Measurements from ENCODE around the gene CNTLN.

Gene CNTLN

DNA sequence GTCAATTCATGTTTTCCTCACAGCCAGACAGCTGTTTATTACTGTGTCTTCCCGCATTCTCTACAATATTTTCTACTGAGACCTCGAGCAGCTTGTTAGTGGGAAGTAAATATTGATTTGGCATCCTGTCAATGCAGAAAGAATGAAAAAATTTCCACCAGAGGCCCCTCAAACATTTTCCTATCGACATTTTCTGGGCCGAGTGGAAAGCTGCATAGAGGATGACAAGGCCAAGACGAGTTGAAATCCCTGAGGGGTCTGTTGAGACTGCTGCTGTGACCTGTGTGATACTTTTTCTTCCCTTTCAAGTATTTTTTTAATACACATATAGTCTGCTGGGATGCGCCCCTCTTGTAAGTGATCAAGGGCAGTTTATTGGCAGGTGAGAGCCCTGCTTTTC is 352.6 kb downstream of the CNTLN start:
- Histone ChIP-seq H3K4me3 (no peak overlapping the region), H3K9me3 (no peaks in the 10 kb centered on the region), H3K27ac (no peak overlapping the region), H3K27me3 (no peaks in the 10 kb centered on the region), H3K36me3 (peaks cover 0 to 9% (median 9%) of the 10 kb centered on the region in 3 donors), H3K4me1 (no peaks in the 10 kb centered on the region)
- intact Hi-C loops (cut with DNase I; ENCODE audit: low total_unique reads): no loop called here
- DNase-seq: no peak
- TF ChIP-seq, protein P1, sequence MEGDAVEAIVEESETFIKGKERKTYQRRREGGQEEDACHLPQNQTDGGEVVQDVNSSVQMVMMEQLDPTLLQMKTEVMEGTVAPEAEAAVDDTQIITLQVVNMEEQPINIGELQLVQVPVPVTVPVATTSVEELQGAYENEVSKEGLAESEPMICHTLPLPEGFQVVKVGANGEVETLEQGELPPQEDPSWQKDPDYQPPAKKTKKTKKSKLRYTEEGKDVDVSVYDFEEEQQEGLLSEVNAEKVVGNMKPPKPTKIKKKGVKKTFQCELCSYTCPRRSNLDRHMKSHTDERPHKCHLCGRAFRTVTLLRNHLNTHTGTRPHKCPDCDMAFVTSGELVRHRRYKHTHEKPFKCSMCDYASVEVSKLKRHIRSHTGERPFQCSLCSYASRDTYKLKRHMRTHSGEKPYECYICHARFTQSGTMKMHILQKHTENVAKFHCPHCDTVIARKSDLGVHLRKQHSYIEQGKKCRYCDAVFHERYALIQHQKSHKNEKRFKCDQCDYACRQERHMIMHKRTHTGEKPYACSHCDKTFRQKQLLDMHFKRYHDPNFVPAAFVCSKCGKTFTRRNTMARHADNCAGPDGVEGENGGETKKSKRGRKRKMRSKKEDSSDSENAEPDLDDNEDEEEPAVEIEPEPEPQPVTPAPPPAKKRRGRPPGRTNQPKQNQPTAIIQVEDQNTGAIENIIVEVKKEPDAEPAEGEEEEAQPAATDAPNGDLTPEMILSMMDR (IDR thresholded peaks at IDR 0.05): no peak

DNA sequence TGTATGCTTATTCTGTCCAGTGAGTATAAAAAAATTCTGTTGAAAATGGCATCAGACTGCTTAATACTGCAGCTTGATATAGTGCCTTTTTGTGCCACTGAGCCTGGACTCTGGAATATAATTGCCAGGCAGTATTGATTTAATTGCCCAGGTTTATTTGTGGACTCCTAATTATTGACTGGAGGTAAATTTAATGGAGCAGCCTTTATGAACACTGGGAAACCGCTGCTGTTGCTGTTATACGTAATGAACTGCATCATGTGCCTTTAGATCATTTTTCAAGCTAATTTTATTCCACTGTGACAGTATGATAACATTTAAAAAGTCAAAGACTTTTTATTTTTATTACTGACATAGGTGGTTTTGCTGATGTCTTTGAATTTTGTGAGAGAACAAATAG is 353.8 kb downstream of the CNTLN start:
- Histone ChIP-seq H3K36me3 (peaks cover 0 to 9% (median 9%) of the 10 kb centered on the region in 3 donors), H3K4me1 (no peaks in the 10 kb centered on the region), H3K9me3 (no peaks in the 10 kb centered on the region), H3K4me3 (no peak overlapping the region), H3K27ac (no peak overlapping the region), H3K27me3 (no peaks in the 10 kb centered on the region)
- no peak for DNase-seq
- TF ChIP-seq, protein P1 (IDR thresholded peaks at IDR 0.05): no peak
- intact Hi-C loops (cut with DNase I; ENCODE audit: low total_unique reads): no loop called here

DNA sequence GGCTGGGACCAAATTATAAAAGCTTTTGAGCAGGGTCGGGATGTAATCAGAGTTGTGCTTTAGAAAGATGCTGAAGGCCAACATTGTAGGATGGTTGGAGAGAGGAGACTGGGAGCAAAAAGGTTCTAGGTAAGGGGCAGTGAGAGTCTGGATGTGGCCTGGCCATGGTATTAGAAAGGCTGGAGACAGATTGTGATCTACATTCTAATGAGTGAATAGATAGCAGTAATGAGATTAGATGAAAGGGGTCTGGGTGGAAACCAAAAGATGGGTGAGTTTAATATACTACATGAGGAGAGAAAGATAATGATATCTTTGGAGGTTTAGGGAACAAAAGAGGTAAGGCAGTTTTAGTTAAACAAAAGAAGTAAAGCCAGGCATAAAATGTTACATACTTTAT is 355.3 kb downstream of the CNTLN start:
- no peaks in the 10 kb centered on the region for H3K9me3 ChIP-seq
- H3K36me3 ChIP-seq: peaks cover 8 to 9% (median 9%) of the 10 kb centered on the region in 3 donors
- no peaks in the 10 kb centered on the region for H3K4me1 ChIP-seq
- TF ChIP-seq, protein P1 (IDR thresholded peaks at IDR 0.05): no peak
- no peak overlapping the region for H3K4me3 ChIP-seq
- DNase-seq: no peak
- intact Hi-C loops (cut with DNase I; ENCODE audit: low total_unique reads): no loop called here
- H3K27me3 ChIP-seq: no peaks in the 10 kb centered on the region
- H3K27ac ChIP-seq: no peak overlapping the region

DNA sequence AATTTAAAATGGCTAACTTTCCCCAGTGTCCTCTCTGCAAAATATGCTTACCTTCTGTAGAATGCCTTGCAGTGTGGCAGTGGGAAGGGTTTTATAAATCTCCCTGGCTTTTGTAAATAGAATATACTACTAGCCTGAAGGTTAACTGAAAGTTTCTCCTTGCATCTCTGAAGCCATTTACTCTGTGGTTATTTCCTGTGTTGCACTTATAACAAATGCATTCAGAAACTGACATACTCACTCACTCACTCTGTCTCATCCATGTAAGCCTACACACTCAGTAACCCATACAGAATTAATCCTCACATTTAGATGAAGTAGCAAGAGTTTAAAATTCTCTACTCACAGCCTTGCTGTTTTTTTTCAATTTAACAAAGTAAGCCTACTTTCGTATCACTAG is 356.9 kb downstream of the CNTLN start:
- no peak overlapping the region for H3K27ac ChIP-seq
- intact Hi-C loops (cut with DNase I; ENCODE audit: low total_unique reads): no loop called here
- DNase-seq: no peak

DNA sequence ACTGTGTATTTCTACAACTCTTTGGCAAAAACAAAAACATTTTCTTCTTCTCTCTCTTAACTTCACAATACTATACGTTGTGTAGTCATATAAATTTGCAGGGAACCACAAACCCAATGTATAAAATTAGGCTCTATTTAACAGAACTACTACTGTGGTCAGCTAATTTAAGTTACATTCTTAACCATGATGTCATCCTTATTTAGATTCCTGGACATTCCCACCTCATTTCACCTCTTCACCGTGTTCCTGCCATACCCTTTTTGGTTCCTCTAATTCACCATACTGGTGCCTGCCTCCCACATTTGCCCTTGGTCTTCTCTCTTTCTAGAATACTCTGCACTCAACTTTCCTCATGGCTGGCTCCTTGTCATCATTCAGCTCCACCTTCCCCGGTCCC is 368.4 kb downstream of the CNTLN start:
- Histone ChIP-seq H3K27me3 (no peaks in the 10 kb centered on the region), H3K9me3 (peaks cover 0 to 8% (median 0%) of the 10 kb centered on the region in 3 donors), H3K4me3 (no peak overlapping the region), H3K27ac (no peak overlapping the region), H3K36me3 (peaks cover 0 to 7% (median 6%) of the 10 kb centered on the region in 3 donors), H3K4me1 (no peaks in the 10 kb centered on the region)
- no peak for DNase-seq
- intact Hi-C loops (cut with DNase I; ENCODE audit: low total_unique reads): no loop called here
- TF ChIP-seq, protein P1 (IDR thresholded peaks at IDR 0.05): no peak

More for the DNA sequence above, 356.9 kb downstream of the CNTLN start:
- TF ChIP-seq, protein P1 (IDR thresholded peaks at IDR 0.05): no peak
- no peak overlapping the region for H3K4me3 ChIP-seq
- H3K4me1 ChIP-seq: no peaks in the 10 kb centered on the region
- H3K9me3 ChIP-seq: no peaks in the 10 kb centered on the region
- H3K36me3 ChIP-seq: peaks cover 5 to 23% (median 9%) of the 10 kb centered on the region in 3 donors
- H3K27me3 ChIP-seq: no peaks in the 10 kb centered on the region

DNA sequence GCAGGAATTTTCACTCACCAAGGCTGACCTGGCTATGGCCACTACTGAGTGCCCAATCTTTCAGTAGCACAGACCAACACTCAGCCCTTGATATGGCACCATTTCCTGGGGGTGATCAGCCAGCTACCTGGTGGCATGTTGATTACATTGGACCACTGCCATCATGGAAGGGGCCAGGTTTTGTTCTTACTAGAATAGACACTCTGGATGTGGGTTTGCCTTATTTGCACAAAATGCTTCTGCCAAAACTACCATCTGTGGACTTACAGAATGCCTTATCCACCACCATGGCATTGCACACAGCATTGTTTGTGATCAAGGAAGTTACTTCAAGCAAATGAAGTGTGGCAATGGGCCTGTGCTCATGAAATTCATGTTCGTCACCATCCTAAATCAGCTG is 374.3 kb downstream of the CNTLN start:
- no peaks in the 10 kb centered on the region for H3K27me3 ChIP-seq
- intact Hi-C loops (cut with DNase I; ENCODE audit: low total_unique reads): no loop called here

More for the DNA sequence above, 374.3 kb downstream of the CNTLN start:
- Histone ChIP-seq H3K36me3 (no peaks in the 10 kb centered on the region), H3K4me3 (no peak overlapping the region), H3K4me1 (no peaks in the 10 kb centered on the region), H3K9me3 (no peaks in the 10 kb centered on the region), H3K27ac (no peak overlapping the region)
- TF ChIP-seq, protein P1 (IDR thresholded peaks at IDR 0.05): no peak
- DNase-seq: no peak

Measured in tibial artery (tissue), 4 donors.